Epithelial cell of proximal tubule (primary cell): ENCODE data around the gene ISM2. TPM values are rescaled to one million over a fixed set of nuclear protein-coding genes. Genes with fewer than 3 reads are reported as not detected.
A peak's percentile ranks its signal among the peaks of the same experiment; 100 is the strongest.

Experiments
- DNase-seq: peaks from one replicate; pipeline ENCODE4 v3.0.0-alpha.2; 2011; ENCODE audit warnings: low read depth
- H3K4me3 ChIP-seq: 2 replicates; pipeline ENCODE4 v1.5.1; 2011; ENCODE audit warnings: low read depth, mild to moderate bottlenecking, low read length
- total RNA-seq: library from RNA; depleted of rRNA; stranded (reverse); fragments of >200 nt; gene quantifications from 2 replicates; pipeline ENCODE4 v1.2.3, GENCODE V29; 2015
- TF ChIP-seq, protein P1 (sequence below): conservative IDR thresholded peaks from 2 replicates; pipeline ENCODE4 v1.5.1; 2012; ENCODE audit warnings: low read depth, mild to moderate bottlenecking, low read length

Gene ISM2
- total RNA-seq, 1 donor from 2014 or later, result 0.75 TPM

DNA sequence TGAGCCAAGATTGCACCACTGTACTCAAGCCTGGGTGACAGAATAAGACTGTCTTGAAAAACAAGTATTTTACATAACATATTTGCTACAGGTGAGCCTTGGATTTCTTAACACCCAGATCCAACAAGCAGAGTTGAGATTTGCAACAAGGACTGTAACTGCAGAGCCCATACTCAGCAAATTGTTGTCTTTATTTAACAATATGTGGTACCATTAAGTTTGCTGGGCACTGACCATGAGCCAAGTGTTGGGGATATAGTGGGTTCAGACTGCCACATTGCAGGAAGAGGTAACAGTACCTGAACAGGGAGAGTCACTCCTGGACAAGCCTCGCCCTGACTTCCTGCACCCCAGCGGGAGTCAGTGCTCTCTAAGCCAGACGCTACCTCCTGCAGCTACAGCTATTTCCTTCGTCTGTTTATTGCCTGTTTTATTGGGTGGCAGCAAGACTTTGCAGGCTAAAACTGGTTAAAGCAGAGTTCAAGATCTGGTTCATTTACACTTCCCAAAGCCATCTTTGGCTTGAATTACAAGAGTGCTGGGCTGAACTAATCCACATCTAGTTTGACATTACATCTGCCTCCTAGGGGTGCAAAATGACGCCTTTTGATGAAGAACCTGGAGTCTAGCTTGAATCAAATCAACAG lies 28.3 kb downstream of the ISM2 start:
- no peak for DNase-seq
- no peak overlapping the region for H3K4me3 ChIP-seq

DNA sequence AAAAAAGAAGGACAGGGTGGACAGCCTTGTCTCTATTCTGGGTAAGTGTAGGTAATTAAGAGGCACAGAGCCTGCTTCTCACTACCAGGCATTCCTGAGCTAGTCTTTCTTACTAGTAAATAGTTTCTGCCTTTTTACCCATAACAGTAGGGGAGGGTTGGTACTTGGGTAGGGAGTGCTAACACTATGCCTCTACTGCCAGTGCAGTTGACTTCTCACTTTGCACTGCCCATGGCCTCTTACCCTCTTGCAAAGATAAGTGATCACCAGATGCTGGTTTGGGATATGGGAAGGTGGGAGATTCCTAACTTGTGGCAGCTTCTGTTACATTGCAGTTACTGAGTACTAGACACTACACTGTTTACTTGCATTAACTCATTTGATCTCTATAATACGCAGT lies 29.1 kb downstream of the ISM2 start:
- TF ChIP-seq, protein P1, sequence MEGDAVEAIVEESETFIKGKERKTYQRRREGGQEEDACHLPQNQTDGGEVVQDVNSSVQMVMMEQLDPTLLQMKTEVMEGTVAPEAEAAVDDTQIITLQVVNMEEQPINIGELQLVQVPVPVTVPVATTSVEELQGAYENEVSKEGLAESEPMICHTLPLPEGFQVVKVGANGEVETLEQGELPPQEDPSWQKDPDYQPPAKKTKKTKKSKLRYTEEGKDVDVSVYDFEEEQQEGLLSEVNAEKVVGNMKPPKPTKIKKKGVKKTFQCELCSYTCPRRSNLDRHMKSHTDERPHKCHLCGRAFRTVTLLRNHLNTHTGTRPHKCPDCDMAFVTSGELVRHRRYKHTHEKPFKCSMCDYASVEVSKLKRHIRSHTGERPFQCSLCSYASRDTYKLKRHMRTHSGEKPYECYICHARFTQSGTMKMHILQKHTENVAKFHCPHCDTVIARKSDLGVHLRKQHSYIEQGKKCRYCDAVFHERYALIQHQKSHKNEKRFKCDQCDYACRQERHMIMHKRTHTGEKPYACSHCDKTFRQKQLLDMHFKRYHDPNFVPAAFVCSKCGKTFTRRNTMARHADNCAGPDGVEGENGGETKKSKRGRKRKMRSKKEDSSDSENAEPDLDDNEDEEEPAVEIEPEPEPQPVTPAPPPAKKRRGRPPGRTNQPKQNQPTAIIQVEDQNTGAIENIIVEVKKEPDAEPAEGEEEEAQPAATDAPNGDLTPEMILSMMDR, result no peak
- DNase-seq, result no peak
- no peak overlapping the region for H3K4me3 ChIP-seq

More for the DNA sequence above, 28.3 kb downstream of the ISM2 start:
- TF ChIP-seq, protein P1, result no peak

DNA sequence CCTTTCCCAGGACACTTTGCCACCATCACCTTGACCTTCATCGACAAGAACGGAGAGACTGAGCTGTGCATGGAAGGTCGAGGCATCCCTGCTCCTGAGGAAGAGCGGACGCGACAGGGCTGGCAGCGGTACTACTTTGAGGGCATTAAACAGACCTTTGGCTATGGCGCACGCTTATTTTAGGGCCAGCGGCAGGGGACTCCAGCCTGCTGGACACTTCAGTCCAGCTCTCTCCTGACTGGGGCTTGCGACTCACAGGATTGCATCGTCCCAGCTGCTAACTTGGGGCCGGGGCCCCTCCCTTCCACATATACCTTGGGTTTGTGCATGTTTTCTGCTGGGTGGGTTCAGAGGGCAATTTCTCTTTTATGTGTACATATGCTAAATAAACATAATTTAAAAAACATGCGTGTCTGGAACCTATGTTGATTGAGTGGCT lies 29.5 kb downstream of the ISM2 start:
- TF ChIP-seq, protein P1, result no peak

DNA sequence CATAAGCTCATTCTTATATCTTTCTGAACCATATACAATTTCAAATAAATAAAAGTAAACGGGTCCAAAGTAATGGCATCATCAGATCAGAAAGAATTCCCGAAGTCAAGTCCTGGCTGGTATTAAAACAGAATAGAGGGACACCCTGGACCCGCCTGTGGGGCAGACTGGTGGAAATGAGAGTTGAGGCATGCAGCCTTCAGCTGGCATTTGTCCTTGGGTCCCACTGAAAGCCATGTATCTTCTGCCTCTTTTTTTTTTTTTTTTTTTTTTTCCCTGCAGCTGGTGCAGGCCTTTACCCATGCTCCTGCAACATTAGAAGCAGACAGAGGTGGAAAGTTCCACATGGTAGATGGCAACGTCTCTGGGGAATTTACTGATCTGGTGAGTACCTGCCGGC lies 30.8 kb downstream of the ISM2 start:
- TF ChIP-seq, protein P1, result no peak
- no peak overlapping the region for H3K4me3 ChIP-seq

More for the DNA sequence above, 29.5 kb downstream of the ISM2 start:
- no peak for DNase-seq
- H3K4me3 ChIP-seq, result no peak overlapping the region

DNA sequence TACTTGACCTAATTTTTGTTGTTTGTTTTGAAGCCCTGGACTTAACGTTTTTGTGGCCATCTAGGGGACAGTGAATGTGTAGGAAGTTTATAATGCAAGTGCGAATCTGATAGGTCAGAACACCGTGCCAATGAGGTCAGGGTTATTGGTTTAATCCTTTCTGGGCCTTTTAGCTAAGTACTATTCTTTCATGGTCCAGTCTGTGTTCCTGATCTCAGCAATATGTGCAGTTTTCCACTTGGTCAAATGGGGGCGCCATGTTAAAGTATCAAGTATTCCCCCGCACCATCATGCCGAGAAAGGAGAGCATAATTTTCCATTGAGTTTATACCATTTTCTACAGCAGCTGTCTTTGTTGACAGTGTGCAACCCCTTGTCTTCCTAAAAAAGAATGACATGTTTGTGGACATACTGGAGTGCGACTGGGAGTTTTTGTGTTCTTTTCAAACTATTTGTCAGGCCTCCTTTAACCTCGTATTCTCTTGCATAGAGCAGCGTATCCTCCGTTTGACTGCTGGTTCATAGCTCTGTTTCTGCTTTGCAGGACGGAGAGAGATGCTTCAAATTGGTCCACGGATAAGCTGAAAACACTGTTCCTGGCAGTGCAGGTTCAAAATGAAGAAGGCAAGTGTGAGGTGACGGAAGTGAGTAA lies 39.4 kb downstream of the ISM2 start:
- peak; percentile 26 for DNase-seq
- TF ChIP-seq, protein P1, result peak; percentile 89
- peak overlapping the region; percentile 81 for H3K4me3 ChIP-seq

More for the DNA sequence above, 30.8 kb downstream of the ISM2 start:
- no peak for DNase-seq

DNA sequence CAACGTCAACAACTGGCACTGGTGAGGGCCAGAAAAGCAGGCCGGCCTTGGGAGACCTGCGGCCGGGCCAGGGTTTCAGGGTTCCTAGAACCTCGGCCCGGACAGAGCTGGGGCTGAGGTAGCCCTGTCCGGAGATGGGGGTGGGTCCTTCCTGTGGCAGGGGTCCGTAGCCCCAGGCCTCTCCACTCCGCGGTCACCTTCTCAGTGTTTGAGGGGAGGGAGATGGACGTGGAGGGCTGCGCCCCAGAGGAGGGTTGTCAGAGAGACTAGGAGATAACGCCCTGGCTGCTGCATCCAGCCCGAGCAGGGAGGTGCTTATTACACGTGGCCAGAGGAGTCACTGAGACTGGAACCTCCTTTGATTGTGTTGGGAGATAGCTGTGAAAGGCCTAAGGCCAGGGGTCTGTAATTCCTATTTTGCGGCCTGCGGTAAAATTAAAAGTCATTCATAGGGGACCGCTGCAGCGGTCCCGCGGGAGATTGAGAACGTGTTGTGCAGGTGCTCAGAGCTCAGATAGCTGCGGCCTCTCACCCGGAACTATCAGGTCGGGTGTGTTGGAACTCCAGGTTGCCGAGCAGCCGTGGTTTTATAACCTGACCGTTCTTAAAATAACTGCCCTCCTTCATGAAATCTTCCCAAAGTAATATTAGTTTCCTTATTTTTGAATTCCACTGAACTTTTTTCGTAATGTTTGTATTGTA lies 40.2 kb downstream of the ISM2 start:
- H3K4me3 ChIP-seq, result peak overlapping the region; percentile 81
- DNase-seq, result no peak
- TF ChIP-seq, protein P1, result no peak
